Common myeloid progenitor, CD34-positive (primary cell): ENCODE measurements around the gene INTS11.
"Not testable (repeated sequence)": the region's sequence is repeated elsewhere in the genome, so short reads cannot be mapped to it uniquely, and the experiment has no call there.

Source experiments
- CTCF ChIA-PET: fragments of 350-600 bp; sonication (Branson Sonifier 250); formaldehyde crosslinking; loops from one replicate; lab custom pipeline; 2021; ENCODE audit warnings: antibody characterized with exemption; lab: Charles Lee
- POLR2A ChIA-PET: fragments of 350-600 bp; sonication (Branson Sonifier 250); formaldehyde crosslinking; loops from one replicate; lab custom pipeline; 2021; ENCODE audit warnings: antibody characterized with exemption; lab: Charles Lee
- DNase-seq, 3 donors: peaks; one replicate each; pipeline versions ENCODE4 v3.0.0 to v3.0.0-alpha.2; 2013
- H3K27ac ChIP-seq, 2 experiments: 1 replicate in 1 of 2; 2 replicates in 1 of 2; pipeline ENCODE4 v1.7.0; 2013; ENCODE audit warnings: inconsistent platforms in 2 of 2, low read length in 2 of 2, mild to moderate bottlenecking in 2 of 2, low read depth in 1 of 2, moderate library complexity in 1 of 2; ENCODE audit not compliant: severe bottlenecking in 2 of 2, insufficient read depth in 1 of 2, poor library complexity in 1 of 2
- H3K27me3 ChIP-seq, 5 experiments: replicated peaks in 2 of 5; 1 replicate in 3 of 5; 2 replicates in 2 of 5; pipeline versions ENCODE4 v1.6.1 to v1.7.0; 2013; ENCODE audit warnings: low read length in 4 of 5, mild to moderate bottlenecking in 2 of 5, moderate library complexity in 2 of 5, inconsistent platforms in 1 of 5; ENCODE audit not compliant: insufficient read depth in 5 of 5, control insufficient read depth in 4 of 5
- H3K36me3 ChIP-seq, 4 experiments: 1 replicate in 2 of 4; 2 replicates in 2 of 4; pipeline versions ENCODE4 v1.6.1 to v1.7.0; 2013; ENCODE audit warnings: low read length in 3 of 4, control low read depth in 1 of 4, mild to moderate bottlenecking in 1 of 4; ENCODE audit not compliant: control insufficient read depth in 4 of 4, insufficient read depth in 4 of 4
- H3K4me1 ChIP-seq, 4 experiments: 1 replicate in 3 of 4; 2 replicates in 1 of 4; pipeline versions ENCODE4 v1.6.1 to v1.7.1; 2013; ENCODE audit warnings: low read length in 3 of 4, mild to moderate bottlenecking in 3 of 4, control low read depth in 1 of 4, inconsistent platforms in 1 of 4, moderate library complexity in 1 of 4; ENCODE audit not compliant: control insufficient read depth in 4 of 4, insufficient read depth in 4 of 4; ENCODE audit errors: control extremely low read depth in 1 of 4
- H3K4me3 ChIP-seq, 7 experiments: 1 replicate in 4 of 7; 2 replicates in 3 of 7; pipeline versions ENCODE4 v1.5.1 to v1.7.0; 2013; ENCODE audit warnings: mild to moderate bottlenecking in 7 of 7, low read length in 6 of 7, moderate library complexity in 6 of 7, inconsistent platforms in 2 of 7, low read depth in 2 of 7, control low read depth in 1 of 7; ENCODE audit not compliant: insufficient read depth in 4 of 7, control insufficient read depth in 1 of 7; ENCODE audit errors: extremely low read depth in 1 of 7
- H3K9me3 ChIP-seq, 5 experiments: 1 replicate in 4 of 5; 2 replicates in 1 of 5; pipeline versions ENCODE4 v1.6.1 to v1.7.1; 2013; ENCODE audit warnings: low read length in 4 of 5, mild to moderate bottlenecking in 2 of 5, inconsistent platforms in 1 of 5, low read depth in 1 of 5, moderate library complexity in 1 of 5; ENCODE audit not compliant: control insufficient read depth in 4 of 5, insufficient read depth in 2 of 5; ENCODE audit errors: control extremely low read depth in 1 of 5
- WGBS: methylation state at CpG from one replicate; pipeline ENCODE4 v1.1.5; 2013; ENCODE audit not compliant: insufficient coverage; 5-methylcytosine and 5-hydroxymethylcytosine counted together

INTS11 gene

GRCh38 chr1:1316199-1316598 lies 8.3 kb downstream of the INTS11 start:
- WGBS, result 95% methylated on average over 7 of the region's 8 CpGs
- H3K9me3 ChIP-seq, POLR2A ChIA-PET, CTCF ChIA-PET, H3K27me3 ChIP-seq, H3K4me3 ChIP-seq, H3K4me1 ChIP-seq, DNase-seq, H3K27ac ChIP-seq: not testable (repeated sequence)
- peaks cover 12 to 79% (median 60%) of the 10 kb centered on the region in 4 experiments for H3K36me3 ChIP-seq

GRCh38 chr1:1315435-1315954 lies 9.0 kb downstream of the INTS11 start:
- CTCF ChIA-PET, result interaction anchor here (0.7 kb wide), 1 partner anchor 57 kb away, joined by 3 read pairs; no protein-coding TSS in a partner anchor

GRCh38 chr1:1314678-1315335 lies 9.7 kb downstream of the INTS11 start:
- WGBS, result 98% methylated on average over 23 of the region's 23 CpGs
- H3K27me3 ChIP-seq, result no peaks in the 10 kb centered on the region
- H3K27ac ChIP-seq, result no peak overlapping the region
- ChIA-PET CTCF (interaction anchor here (0.7 kb wide), 1 partner anchor 57 kb away, joined by 3 read pairs; no protein-coding TSS in a partner anchor), POLR2A (no interaction called here)
- peaks cover 0 to 8% (median 2%) of the 10 kb centered on the region in 4 experiments for H3K4me1 ChIP-seq
- H3K4me3 ChIP-seq, result no peak overlapping the region
- peaks cover 12 to 79% (median 58%) of the 10 kb centered on the region in 4 experiments for H3K36me3 ChIP-seq
- H3K9me3 ChIP-seq, result no peaks in the 10 kb centered on the region
- DNase-seq, result no peak

More at GRCh38 chr1:1315435-1315954, 9.0 kb downstream of the INTS11 start:
- peaks cover 0 to 8% (median 2%) of the 10 kb centered on the region in 4 experiments for H3K4me1 ChIP-seq
- no peaks in the 10 kb centered on the region for H3K9me3 ChIP-seq
- no peak for DNase-seq
- 97% methylated on average over 10 of the region's 26 CpGs for WGBS
- POLR2A ChIA-PET, result no interaction called here
- H3K27ac ChIP-seq, result no peak overlapping the region
- no peaks in the 10 kb centered on the region for H3K27me3 ChIP-seq
- no peak overlapping the region for H3K4me3 ChIP-seq
- peaks cover 12 to 79% (median 58%) of the 10 kb centered on the region in 4 experiments for H3K36me3 ChIP-seq

GRCh38 chr1:1314237-1314586 lies 10.2 kb downstream of the INTS11 start:
- CTCF ChIA-PET, result no interaction called here
- no peak for DNase-seq
- Histone ChIP-seq H3K4me3 (no peak overlapping the region), H3K4me1 (peaks cover 0 to 14% (median 7%) of the 10 kb centered on the region in 4 experiments), H3K36me3 (peaks cover 8 to 79% (median 55%) of the 10 kb centered on the region in 4 experiments), H3K27me3 (no peaks in the 10 kb centered on the region), H3K27ac (no peak overlapping the region), H3K9me3 (no peaks in the 10 kb centered on the region)
- WGBS, result 100% methylated on average over 9 of the region's 15 CpGs
- POLR2A ChIA-PET, result no interaction called here

GRCh38 chr1:1313500-1314236 lies 10.8 kb downstream of the INTS11 start:
- DNase-seq, result no peak
- Histone ChIP-seq H3K4me1 (peaks cover 0 to 19% (median 12%) of the 10 kb centered on the region in 4 experiments), H3K27ac (no peak overlapping the region), H3K27me3 (no peaks in the 10 kb centered on the region), H3K9me3 (no peaks in the 10 kb centered on the region), H3K36me3 (peaks cover 8 to 73% (median 51%) of the 10 kb centered on the region in 4 experiments), H3K4me3 (no peak overlapping the region)
- 95% methylated on average over 34 of the region's 37 CpGs for WGBS
- ChIA-PET POLR2A (no interaction called here), CTCF (interaction anchor here (1.1 kb wide), 1 partner anchor 22 kb away, joined by 5 read pairs; no protein-coding TSS in a partner anchor)

GRCh38 chr1:1312450-1313314 lies 11.8 kb downstream of the INTS11 start:
- Histone ChIP-seq H3K27ac (no peak overlapping the region), H3K36me3 (peaks cover 8 to 70% (median 47%) of the 10 kb centered on the region in 4 experiments), H3K4me3 (no peak overlapping the region), H3K4me1 (peaks cover 0 to 20% (median 13%) of the 10 kb centered on the region in 4 experiments), H3K9me3 (no peaks in the 10 kb centered on the region), H3K27me3 (no peaks in the 10 kb centered on the region)
- 97% methylated on average over 44 of the region's 49 CpGs for WGBS
- CTCF ChIA-PET, result interaction anchor here (0.7 to 1.1 kb wide), 2 partner anchors 21 to 59 kb away, joined by 3 to 5 read pairs; no protein-coding TSS in a partner anchor
- DNase-seq, result no peak
- POLR2A ChIA-PET, result no interaction called here
